Stimulated activated CD4-positive, alpha-beta T cell treated with anti-CD3 and anti-CD28 coated beads, Interleukin-12 subunit alpha, Interleukin-12 subunit beta, amount 100 ng/mL, for 24 hours (primary cell): Measurements from ENCODE around the gene SLC17A9.

Experiments used
- DNase-seq, 2 experiments: peaks; one replicate each; pipeline ENCODE4 v3.0.0-alpha.2; 2020; ENCODE audit warnings: low read depth in 2 of 2

The SLC17A9 gene

GRCh38 chr20:63002511-63002910 lies 50.0 kb downstream of the SLC17A9 start:
- no peak for DNase-seq

DNA sequence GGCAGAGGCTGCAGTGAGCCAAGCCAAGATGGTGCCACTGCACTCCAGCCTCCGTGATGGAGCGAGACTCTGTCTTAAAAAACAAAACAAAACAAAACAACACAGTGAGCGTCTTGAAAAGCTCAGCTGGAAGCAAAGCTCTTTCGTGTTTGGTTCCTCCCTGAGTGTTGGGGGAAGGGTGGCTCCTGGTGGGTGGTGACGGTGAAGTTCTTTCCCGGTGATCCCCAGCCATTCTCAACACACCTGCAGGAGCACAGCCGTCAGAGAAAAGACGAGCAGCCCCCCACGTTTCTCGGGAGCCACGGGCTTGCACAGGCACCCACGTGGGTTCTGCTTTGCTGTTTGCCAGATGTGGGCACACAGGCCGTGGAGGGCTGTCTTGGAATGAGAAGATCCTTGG lies 51.0 kb downstream of the SLC17A9 start:
- no peak for DNase-seq

- DNase-seq, result no peak
Measured at GRCh38 chr20:63004607-63005364, 52.3 kb downstream of the SLC17A9 start.

DNA sequence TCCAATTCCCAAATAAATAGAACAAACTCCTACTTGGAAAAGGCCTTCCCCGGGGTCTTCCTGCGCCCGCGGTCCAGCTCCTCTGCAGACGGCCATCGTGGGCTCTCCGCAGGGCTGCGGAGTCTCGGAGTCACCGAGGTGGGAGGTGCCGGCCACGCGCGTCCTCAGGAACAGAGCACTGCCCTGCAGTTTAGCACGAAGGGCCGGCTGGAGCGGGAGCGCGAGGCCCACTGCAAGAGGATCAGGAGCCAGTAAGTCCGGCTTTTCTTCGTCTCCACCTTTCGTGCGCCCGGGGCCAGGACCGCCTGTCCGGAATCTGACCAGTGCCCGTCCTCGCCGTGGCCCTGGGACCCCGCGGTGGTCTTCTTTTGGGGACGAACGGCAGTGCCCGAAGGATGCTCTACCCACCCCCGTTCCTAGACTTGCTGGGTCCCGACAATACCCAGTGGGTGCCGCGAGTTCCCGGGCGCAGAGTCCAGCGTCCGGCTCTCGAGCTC lies 52.9 kb downstream of the SLC17A9 start:
- no peak for DNase-seq

DNA sequence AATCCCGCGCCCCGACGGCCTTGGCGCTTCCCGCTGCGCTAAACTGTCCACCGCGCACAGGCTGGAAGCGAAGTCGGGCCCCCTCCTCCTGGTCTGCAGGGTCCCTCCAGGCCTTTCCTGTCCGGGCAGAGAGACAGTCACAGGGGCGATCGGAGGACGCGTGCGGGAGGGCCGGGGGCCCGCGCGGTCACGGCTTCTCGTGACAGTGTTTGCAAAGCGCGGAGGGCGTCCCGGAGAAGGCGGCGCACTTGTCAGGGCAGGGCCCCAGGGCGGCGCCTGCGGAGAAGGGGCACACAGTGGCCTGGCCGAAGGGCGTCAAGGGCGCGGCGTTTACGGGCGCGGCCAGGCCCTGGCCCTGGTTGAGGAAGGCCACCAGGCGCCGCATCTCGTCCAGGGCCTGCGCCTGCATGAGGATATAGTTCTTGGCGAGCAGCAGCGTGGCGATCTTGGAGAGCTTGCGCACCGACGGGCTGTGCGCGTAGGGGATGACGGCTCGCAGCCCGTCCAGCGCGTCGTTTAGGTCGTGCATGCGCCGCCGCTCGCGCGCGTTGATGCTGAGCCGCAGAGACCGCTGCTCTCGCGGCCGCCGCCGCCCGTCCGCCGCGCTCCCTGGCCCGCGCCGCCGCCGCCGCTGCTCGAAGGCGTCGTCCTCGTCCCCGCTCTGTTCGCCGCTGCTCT lies 53.5 kb downstream of the SLC17A9 start:
- no peak for DNase-seq

DNA sequence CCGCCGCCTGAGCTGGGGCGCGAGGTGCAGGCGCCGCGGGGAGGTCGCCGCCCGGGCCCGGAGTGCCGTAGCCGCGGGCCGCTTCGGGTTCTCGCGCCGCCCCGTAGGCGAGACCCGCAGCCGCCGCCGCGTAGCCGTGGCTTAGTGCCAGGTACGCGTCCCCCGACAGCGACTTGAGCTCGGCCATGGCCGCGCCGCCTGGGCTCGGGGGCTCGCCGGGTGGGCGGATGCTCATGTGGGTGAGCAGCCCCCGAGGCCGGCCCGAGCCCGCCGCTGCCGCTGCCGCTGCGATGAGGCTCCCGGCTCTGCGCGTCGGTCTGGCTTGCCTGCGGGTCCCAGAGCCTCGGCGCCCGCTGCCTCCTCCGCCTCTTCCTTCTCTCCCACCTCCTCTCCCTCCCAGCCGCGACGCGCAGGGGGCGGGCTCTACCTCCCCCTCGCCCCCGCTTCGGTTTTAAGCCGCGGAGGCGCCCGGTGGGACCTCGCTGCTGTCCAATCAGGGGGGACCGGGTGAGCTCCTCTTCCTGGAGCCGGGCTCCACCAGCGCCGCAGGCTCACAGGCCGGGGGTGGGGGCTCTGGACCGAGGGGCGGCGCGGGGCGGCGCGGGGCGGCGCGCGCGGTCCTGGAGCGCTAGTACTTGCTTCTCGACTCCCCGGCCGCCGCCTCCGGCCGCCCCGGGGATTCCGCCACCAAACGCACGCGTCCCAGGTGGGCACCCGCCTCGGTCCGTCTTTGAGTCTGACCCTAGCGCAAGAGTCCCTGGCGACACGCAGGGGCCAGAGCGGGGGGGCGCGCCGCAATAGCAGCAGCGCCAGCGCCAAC lies 54.2 kb downstream of the SLC17A9 start, which contains the start of gene BHLHE23:
Gene BHLHE23, minus strand, starts transcription at position 425 of the 820 bp plus-strand sequence. Its CDS starts 190 bp downstream, at position 235.
- DNase-seq, result no peak

- DNase-seq, result no peak
Measured at GRCh38 chr20:63007360-63007645, 54.8 kb downstream of the SLC17A9 start.

DNA sequence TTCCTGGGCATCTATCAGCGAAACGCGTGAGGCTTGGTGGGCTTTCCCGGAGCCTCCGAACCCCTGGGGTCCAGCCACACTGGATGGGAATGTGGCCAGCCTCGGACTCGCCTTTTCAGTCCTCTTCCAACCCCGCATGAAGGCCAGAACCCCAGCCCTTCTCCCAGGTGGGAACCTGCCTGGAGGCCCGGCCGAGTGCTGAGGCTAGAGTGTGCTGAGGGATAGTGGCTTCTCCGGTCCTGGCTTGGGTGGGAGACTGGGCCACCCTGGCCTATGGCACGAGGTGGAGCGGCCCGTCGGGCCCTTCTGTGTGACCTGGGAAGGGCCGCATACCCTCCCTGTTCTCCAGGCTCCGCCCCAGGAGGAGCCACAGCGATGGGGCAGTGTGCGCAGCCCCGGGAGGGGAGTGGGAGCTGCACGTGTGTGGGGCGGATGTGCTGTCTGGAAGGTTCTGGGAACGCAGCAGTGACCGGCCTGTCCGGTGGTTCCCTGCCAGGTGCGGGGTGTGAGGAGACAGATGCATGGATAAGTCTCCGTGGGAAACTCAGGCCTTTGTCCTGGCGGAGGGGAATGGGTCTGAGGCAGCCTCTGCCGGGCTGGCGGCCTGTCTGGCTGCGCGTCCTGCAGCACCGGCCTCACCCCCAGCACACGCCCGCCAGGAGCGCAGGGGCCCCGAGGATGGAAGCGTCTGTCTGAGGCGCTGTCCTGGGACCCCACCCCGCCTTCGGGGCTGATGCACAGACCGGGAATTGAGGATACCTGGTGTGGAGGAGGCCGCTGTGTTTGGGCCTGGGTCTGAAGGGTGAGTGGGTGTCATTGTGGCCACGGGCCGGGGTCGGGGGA lies 55.4 kb downstream of the SLC17A9 start:
- DNase-seq, result no peak

- DNase-seq, result no peak
Measured at GRCh38 chr20:63008541-63009044, 56.1 kb downstream of the SLC17A9 start.

DNA sequence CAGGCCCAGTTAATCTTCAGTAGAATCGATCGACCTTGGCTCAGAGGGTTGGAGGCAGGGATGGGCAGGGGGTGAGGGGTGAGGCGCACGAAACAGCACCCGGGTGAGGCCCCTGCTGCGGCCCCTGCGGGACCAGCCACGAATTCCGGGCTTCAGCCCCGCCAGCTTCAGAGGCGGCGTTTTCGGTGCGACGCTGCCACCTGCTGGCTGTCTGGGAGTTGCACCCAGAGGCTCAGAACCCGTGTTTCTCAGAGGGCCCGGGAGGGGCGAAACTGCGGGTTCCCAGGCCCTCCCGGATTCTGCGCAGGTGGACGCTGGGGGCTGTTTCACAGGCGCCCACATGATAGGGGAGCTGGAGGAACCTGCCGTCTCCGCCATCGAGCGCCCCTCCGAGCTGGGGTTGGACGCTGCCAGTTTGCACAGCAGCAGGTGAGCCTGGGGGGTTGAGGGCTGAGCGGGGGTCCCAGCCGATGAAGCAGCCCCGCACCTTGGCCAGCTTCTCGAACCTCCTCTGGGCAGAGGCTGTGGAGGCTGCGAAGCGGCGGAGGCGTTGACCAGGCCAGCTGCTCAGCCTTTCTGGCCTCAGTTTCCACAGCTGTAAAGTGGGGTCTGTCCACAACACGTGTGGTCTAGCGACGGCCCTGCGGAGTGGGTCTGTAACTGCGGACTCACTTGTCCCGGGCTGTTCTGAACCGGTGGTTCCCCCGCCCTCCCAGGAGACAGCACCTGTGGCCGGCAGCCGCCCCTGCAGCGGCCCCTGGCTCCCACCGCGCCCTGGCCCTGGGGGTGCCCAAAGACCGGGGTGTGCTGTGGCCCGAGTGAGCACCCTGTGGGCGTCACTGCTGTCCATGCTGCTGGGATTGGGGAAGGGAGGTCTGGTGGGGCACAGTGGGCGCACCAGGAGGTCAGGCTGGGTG lies 56.8 kb downstream of the SLC17A9 start:
- peak; percentile 62 to 82 for DNase-seq

DNA sequence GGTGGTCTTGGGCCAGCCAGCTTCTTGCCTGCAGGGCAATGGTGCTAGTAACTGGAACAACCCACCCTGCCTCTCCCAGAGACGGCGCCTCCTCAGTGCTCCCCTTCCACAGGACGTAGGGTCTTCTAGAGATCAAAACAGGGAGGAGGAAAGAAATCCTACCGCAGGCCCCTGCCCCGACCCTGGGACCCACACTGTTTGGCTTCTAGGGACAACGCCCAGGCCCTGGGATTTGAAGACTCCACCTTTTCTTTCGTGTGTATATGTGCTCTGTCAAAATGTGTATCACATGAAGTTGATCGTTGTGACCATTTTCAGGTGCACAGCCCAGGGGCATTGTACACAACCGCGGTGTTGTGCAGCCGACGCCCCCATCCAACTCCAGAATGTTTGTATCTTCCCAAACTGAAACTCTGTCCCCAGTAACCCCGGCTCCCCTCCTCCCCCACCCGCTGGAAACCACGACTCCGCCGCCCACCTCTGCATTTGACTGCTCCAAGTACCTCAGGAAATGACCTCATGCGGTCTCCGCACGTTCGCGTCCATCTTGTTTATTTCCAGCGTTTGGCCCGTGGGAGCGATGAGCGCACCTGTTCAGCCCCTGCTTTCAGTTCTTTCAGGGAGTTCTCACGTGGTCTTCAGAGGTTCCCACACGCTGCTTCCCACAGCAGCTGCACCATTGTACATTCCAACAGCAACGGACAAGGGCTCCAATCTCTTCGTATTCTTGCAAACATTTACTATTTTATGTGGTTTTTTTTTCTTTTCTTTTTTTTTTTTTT lies 57.7 kb downstream of the SLC17A9 start:
- DNase-seq, result peak; percentile 48 to 60

- DNase-seq, result no peak
Measured at GRCh38 chr20:63011798-63012197, 59.3 kb downstream of the SLC17A9 start.

- DNase-seq, result no peak
Measured at GRCh38 chr20:63013207-63013606, 60.7 kb downstream of the SLC17A9 start.

- DNase-seq, result no peak
Measured at GRCh38 chr20:63014287-63014686, 61.8 kb downstream of the SLC17A9 start.

- DNase-seq, result no peak
Measured at GRCh38 chr20:63014710-63015109, 62.2 kb downstream of the SLC17A9 start.

- no peak for DNase-seq
Measured at GRCh38 chr20:63015147-63015661, 62.7 kb downstream of the SLC17A9 start.

DNA sequence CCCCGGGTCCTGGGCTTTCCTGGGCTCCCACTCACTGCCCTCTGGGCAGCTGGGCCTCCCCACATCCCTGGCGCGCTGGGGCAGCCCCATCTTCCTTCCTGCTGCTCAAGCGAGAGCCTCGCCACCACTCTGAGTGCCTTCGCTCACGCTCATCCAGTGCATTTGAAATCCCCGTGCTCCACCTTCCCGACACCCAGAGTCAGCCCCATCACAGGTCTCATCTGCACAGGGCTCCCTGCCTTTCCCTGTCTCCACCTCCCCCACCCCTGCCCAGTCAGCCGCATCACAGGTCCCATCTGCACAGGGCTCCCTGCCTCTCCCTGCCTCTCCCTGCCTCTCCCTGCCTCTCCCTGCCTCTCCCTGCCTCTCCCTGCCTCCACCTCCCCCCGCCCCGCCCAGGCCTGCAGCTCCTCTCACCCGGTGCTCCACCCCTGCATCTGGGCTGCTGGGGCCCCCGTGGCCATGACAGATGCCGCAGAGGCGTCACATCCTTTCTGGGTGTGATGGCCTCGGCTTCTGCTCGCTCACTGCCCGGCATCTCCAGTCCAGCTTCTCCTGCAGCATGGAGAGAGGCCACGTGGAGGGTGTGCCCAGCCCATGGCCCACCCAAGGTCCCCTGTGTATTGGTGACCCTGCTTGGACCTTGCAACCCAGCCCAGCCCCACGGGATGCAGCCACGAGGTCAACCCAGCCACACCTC lies 63.3 kb downstream of the SLC17A9 start:
- no peak for DNase-seq

- DNase-seq, result no peak
Measured at GRCh38 chr20:63016514-63017075, 64.1 kb downstream of the SLC17A9 start.
